ENCODE measurements around the gene KCNQ5.
"Not testable (repeated sequence)": the region's sequence is repeated elsewhere in the genome, so short reads cannot be mapped to it uniquely, and the experiment has no call there.

Gene KCNQ5

DNA sequence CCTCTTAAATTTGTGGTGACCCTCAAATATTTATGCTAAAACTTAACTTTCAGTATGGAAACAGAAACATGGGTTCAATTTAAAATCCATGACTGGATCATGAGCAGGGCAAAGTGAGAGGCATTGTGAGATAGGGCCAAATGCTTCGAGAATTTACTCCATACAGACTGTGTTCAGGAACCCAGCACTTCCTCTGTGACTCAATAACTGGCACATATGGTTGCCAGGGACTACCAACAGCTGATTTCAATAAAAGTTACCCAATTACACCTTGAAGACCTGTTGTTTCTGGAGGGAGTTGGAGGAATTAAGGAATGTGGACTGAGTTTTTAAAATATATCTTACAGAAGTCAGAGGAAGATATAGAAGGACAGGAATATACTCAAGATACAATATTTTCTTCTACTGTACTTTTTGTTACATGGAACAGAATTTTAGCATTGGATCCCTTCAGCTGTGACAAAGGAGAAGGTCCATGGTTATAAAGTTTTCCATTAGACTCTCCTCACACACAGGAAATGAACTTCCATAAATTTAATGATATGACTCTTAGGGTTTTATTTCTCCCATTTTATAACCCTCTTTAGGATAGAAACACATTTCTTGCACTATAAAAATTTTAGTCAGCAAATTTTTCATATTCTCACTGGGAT is 344.9 kb downstream of the KCNQ5 start:
- no peak for DNase-seq

GRCh38 chr6:72967329-72967728 is 345.5 kb downstream of the KCNQ5 start:
- no peak for DNase-seq

DNA sequence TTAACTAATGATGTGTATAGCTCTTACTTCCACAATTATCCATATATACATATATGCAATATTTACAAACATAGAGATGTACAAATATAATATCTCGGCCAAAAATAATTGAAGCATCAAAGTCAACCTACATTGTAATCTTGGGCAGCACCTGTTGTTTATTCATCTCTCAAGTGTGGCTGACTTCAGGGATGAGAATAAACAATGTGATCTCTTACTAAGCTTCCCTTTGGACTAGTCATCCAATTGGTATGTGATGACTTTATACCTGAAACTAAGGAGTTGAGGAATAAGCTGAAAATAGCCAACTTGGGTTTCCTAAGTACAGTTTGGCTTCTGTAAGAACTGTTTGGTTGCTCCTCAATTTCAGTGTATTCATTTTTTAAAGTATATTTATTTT is 346.8 kb downstream of the KCNQ5 start:
- no peak for DNase-seq

GRCh38 chr6:72969666-72970065 is 347.8 kb downstream of the KCNQ5 start:
- DNase-seq, result no peak

DNA sequence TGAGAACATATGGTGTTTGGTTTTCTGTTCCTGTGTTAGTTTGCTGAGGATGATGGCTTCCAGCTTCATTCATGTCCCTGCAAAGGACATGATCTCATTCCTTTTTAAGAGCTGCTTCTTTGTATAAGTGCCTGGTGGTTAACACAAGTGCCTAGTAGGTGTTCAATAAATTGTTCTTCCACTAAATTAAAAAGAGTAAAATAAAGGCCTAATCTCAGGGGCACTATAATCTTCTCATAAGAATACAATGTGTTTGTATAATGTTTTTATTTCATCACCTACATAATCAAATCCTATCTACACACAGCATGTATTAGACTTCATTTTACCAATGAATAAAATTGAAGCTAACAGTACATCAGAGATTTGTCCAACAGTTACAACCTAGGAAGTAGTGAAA is 350.7 kb downstream of the KCNQ5 start:
- DNase-seq, result peak; percentile 62

GRCh38 chr6:72974276-72974675 is 352.4 kb downstream of the KCNQ5 start:
- DNase-seq, result peak; percentile 84

DNA sequence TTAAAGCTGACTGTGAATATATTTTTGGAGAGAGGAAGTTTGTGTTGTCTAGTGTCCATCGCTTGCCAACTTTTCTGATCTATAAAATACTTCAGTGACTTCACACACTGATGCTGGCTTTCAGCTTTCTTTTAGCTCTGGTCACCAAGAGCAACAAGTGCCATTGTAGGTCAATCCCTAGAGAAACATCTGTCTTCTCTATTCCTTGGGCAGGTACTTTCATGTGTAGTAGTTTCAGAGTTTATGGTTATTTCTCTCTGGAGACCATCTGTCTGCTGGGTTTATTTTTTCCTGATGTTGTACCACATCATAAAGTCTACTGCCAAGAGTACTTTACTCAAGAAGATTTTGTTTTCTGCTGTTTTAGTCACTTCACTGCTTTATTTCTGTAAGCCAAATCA is 353.5 kb downstream of the KCNQ5 start:
- no peak for DNase-seq

DNA sequence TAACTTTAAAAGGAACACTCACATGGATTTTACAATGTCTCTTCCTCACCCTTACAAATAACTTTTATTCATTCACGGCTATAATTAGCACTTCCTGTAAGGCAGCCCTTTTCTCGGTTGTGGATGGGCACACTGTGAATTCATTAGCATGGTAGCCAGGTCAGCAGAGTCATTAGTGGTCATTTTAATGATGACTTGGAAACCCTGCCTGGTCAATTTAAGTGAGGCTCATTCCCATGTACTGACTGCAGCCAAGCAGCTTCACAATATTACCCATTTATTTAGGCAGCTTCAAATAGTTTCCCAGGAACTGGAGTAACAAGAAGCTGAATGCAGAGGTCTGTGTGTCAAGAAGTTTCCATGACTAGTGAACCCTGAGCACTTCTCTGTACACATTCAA is 354.6 kb downstream of the KCNQ5 start:
- no peak for DNase-seq

GRCh38 chr6:72977114-72977513 is 355.2 kb downstream of the KCNQ5 start:
- no peak for DNase-seq

- DNase-seq, result not testable (repeated sequence)
Measured at GRCh38 chr6:72978808-72979207, 356.9 kb downstream of the KCNQ5 start.

GRCh38 chr6:72984189-72984831 is 362.4 kb downstream of the KCNQ5 start:
- not testable (repeated sequence) for DNase-seq

DNA sequence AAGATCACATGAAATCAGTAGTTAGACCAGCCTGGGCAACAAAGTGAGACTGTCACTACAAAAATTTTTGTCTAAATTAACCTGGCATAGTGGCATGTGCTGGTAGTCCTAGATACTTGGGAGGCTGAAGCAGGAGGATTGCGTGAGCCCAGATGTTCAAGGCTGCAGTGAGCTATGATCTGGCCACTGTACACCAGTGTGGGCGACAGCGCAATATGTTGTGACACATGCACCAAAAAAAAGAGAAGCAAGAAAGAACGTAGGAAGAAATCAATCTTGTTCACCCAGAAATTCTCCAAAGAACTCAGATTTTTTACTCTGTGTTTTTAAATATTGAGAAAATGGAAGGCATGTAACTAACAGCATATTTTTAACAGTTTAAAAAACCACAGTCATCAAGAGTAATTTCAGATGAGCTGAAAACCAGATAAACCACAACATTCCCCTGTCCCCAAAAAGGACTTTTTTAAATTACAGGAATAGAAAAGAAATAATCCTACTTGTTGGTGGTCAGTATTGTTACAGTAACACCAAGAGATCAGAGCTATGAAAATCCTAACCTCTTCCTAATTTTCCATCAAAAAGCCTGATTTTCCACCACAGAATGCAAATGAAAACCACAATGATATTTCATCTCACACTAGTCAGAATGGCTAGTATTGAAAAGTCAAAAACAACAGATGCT is 363.3 kb downstream of the KCNQ5 start:
- no peak for DNase-seq

GRCh38 chr6:72987301-72987700 is 365.4 kb downstream of the KCNQ5 start:
- no peak for DNase-seq

DNA sequence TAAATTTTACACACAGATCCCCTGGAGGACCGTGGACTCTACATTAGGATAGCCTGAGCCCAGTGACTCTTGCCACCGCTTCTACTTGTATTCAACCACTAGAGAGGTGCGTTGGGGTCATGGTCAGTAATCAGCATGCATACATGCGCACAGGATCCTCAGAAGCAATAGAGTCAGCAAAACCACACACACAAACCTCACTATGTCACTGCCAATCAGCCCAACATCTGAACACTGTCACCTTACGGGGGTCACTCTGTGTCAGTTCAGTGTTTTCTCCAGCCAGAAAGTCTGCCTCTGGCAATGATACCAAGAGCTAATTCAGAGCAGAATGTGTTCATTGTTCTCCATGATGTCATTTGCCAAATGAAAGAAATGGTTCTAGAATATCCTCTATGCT is 378.1 kb downstream of the KCNQ5 start:
- DNase-seq, result no peak

- DNase-seq, result no peak
Measured at GRCh38 chr6:73000460-73000859, 378.6 kb downstream of the KCNQ5 start.

GRCh38 chr6:73002588-73002987 is 380.7 kb downstream of the KCNQ5 start:
- DNase-seq, result no peak

DNA sequence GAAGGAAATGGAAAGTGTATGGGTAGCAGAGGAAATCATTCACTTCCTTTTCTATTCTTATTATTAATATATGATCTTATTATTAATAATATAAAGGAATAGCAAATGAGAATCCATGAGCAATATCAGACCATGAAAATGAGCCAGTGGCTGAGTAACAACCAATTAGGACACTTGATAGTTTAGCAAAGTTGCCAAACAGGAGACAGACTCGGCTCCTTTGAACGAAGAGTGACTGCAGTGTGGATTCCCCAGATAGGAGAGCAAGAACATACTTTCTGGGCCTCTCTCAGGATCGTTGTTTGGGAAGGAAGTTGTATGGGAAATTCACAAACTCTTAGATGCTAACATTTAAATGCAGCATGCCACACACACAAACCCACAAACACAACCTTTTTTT is 381.4 kb downstream of the KCNQ5 start:
- no peak for DNase-seq

DNA sequence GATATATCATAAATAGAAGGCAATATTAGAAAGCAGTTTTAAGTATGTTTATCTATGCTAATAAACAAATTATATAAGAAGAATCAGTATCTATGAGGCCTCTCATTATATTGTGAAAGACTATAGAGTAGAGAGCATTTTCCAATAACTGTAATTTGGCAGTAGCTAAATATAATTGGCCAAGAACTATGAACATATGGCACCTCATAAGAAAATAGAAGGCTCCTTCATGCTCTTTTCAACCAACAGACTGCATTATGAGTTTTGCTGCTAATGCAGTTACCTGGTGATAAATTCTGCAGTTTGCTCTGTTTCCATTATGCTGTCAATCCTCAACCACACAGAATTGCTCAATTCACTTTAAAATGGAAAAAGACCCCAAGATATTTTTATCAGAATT is 382.4 kb downstream of the KCNQ5 start:
- DNase-seq, result no peak

DNA sequence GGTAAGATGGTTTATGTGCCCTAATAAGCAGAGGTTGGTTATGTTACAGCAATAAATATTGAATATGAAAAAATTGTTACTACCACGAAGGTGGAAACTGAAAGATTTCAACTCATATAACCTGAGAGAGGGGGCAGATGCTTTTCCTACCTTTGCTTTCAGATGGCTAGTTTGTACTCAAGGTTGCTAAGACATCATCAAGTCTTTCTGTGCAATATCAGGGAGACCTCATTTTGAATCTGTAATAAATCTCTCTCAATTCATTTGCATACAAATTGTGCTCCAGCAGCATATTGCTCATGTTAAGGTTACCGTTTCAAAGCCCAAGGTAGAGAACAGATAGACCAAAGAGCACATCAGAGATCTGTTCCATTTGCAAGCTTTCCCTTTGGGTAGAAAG is 383.0 kb downstream of the KCNQ5 start:
- DNase-seq, result no peak

GRCh38 chr6:73006146-73006545 is 384.3 kb downstream of the KCNQ5 start:
- no peak for DNase-seq

GRCh38 chr6:73011945-73012344 is 390.1 kb downstream of the KCNQ5 start:
- DNase-seq, result no peak

DNA sequence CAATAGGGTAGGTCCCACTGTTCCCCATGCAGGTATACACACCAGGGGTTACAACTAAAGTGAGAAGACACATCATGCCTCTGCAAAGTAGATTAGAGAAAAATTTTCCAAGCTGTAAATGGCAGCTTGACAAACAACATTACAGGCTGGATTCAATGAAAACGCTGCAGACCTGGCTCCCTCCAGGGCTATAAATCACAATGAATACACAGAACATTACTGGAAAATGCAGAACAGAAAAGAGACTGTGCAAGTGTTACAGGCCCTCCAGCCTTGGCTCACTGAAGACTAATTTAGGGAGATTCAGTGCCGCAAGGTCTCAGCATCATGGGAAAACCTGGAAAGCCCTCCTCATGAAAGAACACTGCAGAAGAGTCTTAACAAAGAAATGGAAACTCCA is 395.6 kb downstream of the KCNQ5 start:
- DNase-seq, result no peak

GRCh38 chr6:73024598-73024997 is 402.7 kb downstream of the KCNQ5 start:
- no peak for DNase-seq

DNA sequence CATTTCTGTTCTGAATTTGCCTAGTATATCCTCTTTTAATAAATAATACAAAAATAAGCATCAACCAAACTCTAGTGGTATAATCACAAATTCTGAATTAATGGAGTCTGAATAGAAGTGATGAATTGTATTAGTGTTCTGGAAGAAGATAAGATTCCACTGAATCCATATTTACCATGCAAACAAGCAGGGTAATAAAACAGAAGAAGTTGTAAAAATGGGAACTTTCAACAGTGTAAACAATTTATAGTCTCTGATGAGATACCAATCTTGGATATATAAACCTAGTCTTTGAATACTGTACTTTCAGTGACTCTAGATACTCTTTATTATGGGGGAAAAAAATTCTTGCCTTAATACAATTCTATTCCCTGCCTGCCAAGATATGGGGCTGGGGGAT is 405.8 kb downstream of the KCNQ5 start:
- no peak for DNase-seq

Measured in NCI-H1694 treated with DMSO at 0.1 percent for 48 hours (cell line).